A549 (cell line): ENCODE results near the gene BLCAP.
"Not testable (repeated sequence)": the region's sequence is repeated elsewhere in the genome, so short reads cannot be mapped to it uniquely, and the experiment has no call there.

Experiments used
- CEBPB ChIP-seq, 2 experiments: fragments of >200 bp in 1 of 2; sonication (Bioruptor Twin) in 1 of 2; formaldehyde crosslinking in 1 of 2; IDR thresholded peaks; 2 replicates each; pipeline ENCODE4 v1.6.1; 2012 to 2016
- CTCF ChIP-seq: fragments of >200 bp; sonication (Bioruptor Twin); formaldehyde crosslinking; IDR thresholded peaks from 3 replicates; pipeline ENCODE4 v1.5.1; 2016
- EHF ChIP-seq: fragments of 250-450 bp; sonication (Bioruptor Pico); IDR thresholded peaks from 2 replicates; pipeline ENCODE4 v1.5.0; 2020; ENCODE audit warnings: mild to moderate bottlenecking
- ELK1 ChIP-seq: fragments of 150-350 bp; IDR thresholded peaks from 2 replicates; pipeline ENCODE4 v1.6.1; 2014; ENCODE audit warnings: low read depth, mild to moderate bottlenecking, low read length
- EP300 ChIP-seq, 2 experiments: fragments of >200 bp; sonication (Bioruptor Twin); formaldehyde crosslinking; IDR thresholded peaks; 2 replicates in 1 of 2; 3 replicates in 1 of 2; pipeline ENCODE4 v1.6.1; 2016 to 2017
- MAZ ChIP-seq: fragments of 150-350 bp; IDR thresholded peaks from 2 replicates; pipeline ENCODE4 v1.6.1; 2014; ENCODE audit warnings: antibody characterized with exemption, low read depth, low read length, borderline replicate concordance
- POLR2A ChIP-seq: IDR thresholded peaks from 2 replicates; pipeline ENCODE4 v1.6.1; 2012; ENCODE audit warnings: mild to moderate bottlenecking, low read length
- REST ChIP-seq: fragments of 200-600 bp; sonication (generic); IDR thresholded peaks from 2 replicates; pipeline ENCODE4 v1.6.1; 2016; ENCODE audit warnings: antibody characterized with exemption, mild to moderate bottlenecking, moderate library complexity

- TF ChIP-seq POLR2A; CEBPB (IDR thresholded peaks at IDR 0.05); CTCF; MAZ; EP300 (IDR thresholded peaks at IDR 0.05); EHF (CRISPR knock-in tag); ELK1; REST: not testable (repeated sequence)
These were observed 27.1 kb upstream of the BLCAP start for GRCh38 chr20:37554721-37555298.
